SK-N-SH (cell line): ENCODE results near the gene ZBTB4. TPM values are rescaled to one million over a fixed set of nuclear protein-coding genes. Genes with fewer than 3 reads are reported as not detected.
A peak's percentile ranks its signal among the peaks of the same experiment; 100 is the strongest.

Source experiments
- CTCF ChIA-PET: fragments of 300-600, 350-600 bp; formaldehyde crosslinking; extraction: SDS; loops from one replicate; lab custom pipeline; 2021; lab: Yijun Ruan, JAX
- POLR2A ChIA-PET: fragments of 350-600 bp; sonication (Branson Sonifier 250); formaldehyde crosslinking; extraction: SDS; loops from one replicate; lab custom pipeline; 2020; ENCODE audit warnings: antibody characterized with exemption, inconsistent platforms; lab: Yijun Ruan, JAX
- DNase-seq: peaks from one replicate; pipeline ENCODE4 v3.0.0; 2012
- H2AFZ ChIP-seq: fragments of 200-600 bp; sonication (generic); 2 replicates; pipeline ENCODE4 v1.8.1; 2016; ENCODE audit warnings: antibody characterized with exemption, mild to moderate bottlenecking, low read depth
- H3F3A ChIP-seq: fragments of 200-600 bp; sonication (generic); replicated peaks from 2 replicates; pipeline ENCODE3; 2016; ENCODE audit warnings: antibody characterized with exemption, mild to moderate bottlenecking; ENCODE audit not compliant: insufficient read depth
- H3K27ac ChIP-seq, 2 experiments: fragments of 200-500 bp in 1 of 2; fragments of 200-600 bp in 1 of 2; sonication (Bioruptor generic) in 1 of 2; sonication (generic), shearing (Covaris generic) in 1 of 2; 2 replicates each; pipeline versions ENCODE4 v1.5.1 to v1.6.1; 2014 to 2016; ENCODE audit warnings: low read depth in 2 of 2, inconsistent platforms in 1 of 2, low read length in 1 of 2, mild to moderate bottlenecking in 1 of 2, mixed read lengths in 1 of 2
- H3K27me3 ChIP-seq: fragments of 200-600 bp; sonication (generic), shearing (Covaris generic); 2 replicates; pipeline ENCODE4 v1.6.1; 2016; ENCODE audit warnings: mixed run types; ENCODE audit not compliant: insufficient read depth
- H3K36me3 ChIP-seq, 2 experiments: fragments of 200-500 bp in 1 of 2; fragments of 200-600 bp in 1 of 2; sonication (Bioruptor generic) in 1 of 2; sonication (generic) in 1 of 2; replicated peaks in 1 of 2; 2 replicates each; pipeline versions ENCODE3 to v1.5.1; 2014 to 2016; ENCODE audit warnings: low read length in 1 of 2, mild to moderate bottlenecking in 1 of 2; ENCODE audit not compliant: insufficient read depth in 2 of 2, control insufficient read depth in 1 of 2
- H3K4me1 ChIP-seq, 2 experiments: fragments of 200-500 bp in 1 of 2; fragments of 200-600 bp in 1 of 2; sonication (Bioruptor generic) in 1 of 2; sonication (generic), shearing (Covaris generic) in 1 of 2; 2 replicates each; pipeline versions ENCODE4 v1.5.1 to v1.6.1; 2014 to 2016; ENCODE audit warnings: low read depth in 1 of 2, low read length in 1 of 2, mixed run types in 1 of 2; ENCODE audit not compliant: insufficient read depth in 2 of 2, control insufficient read depth in 1 of 2
- H3K4me2 ChIP-seq: fragments of 200-600 bp; sonication (generic), shearing (Covaris generic); 2 replicates; pipeline ENCODE4 v1.6.1; 2017; ENCODE audit warnings: mixed run types
- H3K4me3 ChIP-seq, 2 experiments: fragments of 200-500 bp in 1 of 2; fragments of 200-600 bp in 1 of 2; sonication (Bioruptor generic) in 1 of 2; sonication (generic), shearing (Covaris generic) in 1 of 2; 2 replicates each; pipeline versions ENCODE4 v1.5.1 to v1.8.1; 2014 to 2016; ENCODE audit warnings: low read depth in 2 of 2, inconsistent platforms in 1 of 2, low read length in 1 of 2, mild to moderate bottlenecking in 1 of 2, mixed read lengths in 1 of 2, moderate library complexity in 1 of 2
- H3K79me2 ChIP-seq: fragments of 200-600 bp; sonication (generic); 2 replicates; pipeline ENCODE4 v1.8.1; 2017; ENCODE audit warnings: mild to moderate bottlenecking; ENCODE audit not compliant: insufficient read depth
- H3K9ac ChIP-seq: fragments of 200-600 bp; sonication (generic); 2 replicates; pipeline ENCODE4 v1.6.1; 2017; ENCODE audit warnings: mixed run types
- H3K9me2 ChIP-seq: fragments of 200-600 bp; sonication (generic); 2 replicates; pipeline ENCODE4 v1.6.1; 2017; ENCODE audit warnings: mixed run types
- H3K9me3 ChIP-seq: fragments of 200-600 bp; sonication (generic); 2 replicates; pipeline ENCODE4 v1.6.1; 2017; ENCODE audit warnings: mixed run types, mild to moderate bottlenecking, moderate library complexity
- H4K20me1 ChIP-seq: fragments of 200-600 bp; sonication (generic); 2 replicates; pipeline ENCODE4 v1.6.1; 2017; ENCODE audit warnings: mild to moderate bottlenecking, mixed run types; ENCODE audit not compliant: insufficient read depth
- CHD2 ChIP-seq: fragments of 150-350 bp; IDR thresholded peaks from 2 replicates; pipeline ENCODE4 v1.6.1; 2018; ENCODE audit warnings: low read length; ENCODE audit not compliant: partially characterized antibody
- EP300 ChIP-seq, 2 experiments: IDR thresholded peaks; 2 replicates each; pipeline versions ENCODE4 v1.4.0 to v1.6.1; 2012; ENCODE audit warnings: borderline replicate concordance in 1 of 2, low read depth in 1 of 2, low read length in 1 of 2
- EZH2phosphoT487 ChIP-seq: fragments of 200-600 bp; sonication (generic); IDR thresholded peaks from 2 replicates; pipeline ENCODE4 v1.6.1; 2017; ENCODE audit warnings: low read depth, mixed run types, mild to moderate bottlenecking, antibody characterized with exemption, moderate library complexity, borderline replicate concordance
- FOSL2 ChIP-seq: IDR thresholded peaks from 2 replicates; pipeline ENCODE4 v1.4.0; 2012; ENCODE audit warnings: low read depth, mild to moderate bottlenecking, moderate library complexity, borderline replicate concordance
- FOXJ3 ChIP-seq: sonication (generic); formaldehyde crosslinking; IDR thresholded peaks from 2 replicates; pipeline ENCODE4 v1.5.1; 2020; ENCODE audit warnings: mild to moderate bottlenecking, missing genetic modification reagents
- FOXM1 ChIP-seq: IDR thresholded peaks from 2 replicates; pipeline ENCODE4 v1.4.0; 2012; ENCODE audit warnings: low read depth, mild to moderate bottlenecking
- GABPA ChIP-seq: IDR thresholded peaks from 2 replicates; pipeline ENCODE4 v1.4.0; 2012; ENCODE audit warnings: low read depth, mild to moderate bottlenecking
- GATA2 ChIP-seq: sonication (generic); formaldehyde crosslinking; IDR thresholded peaks from 2 replicates; pipeline ENCODE4 v1.5.0; 2020; ENCODE audit warnings: mild to moderate bottlenecking, missing genetic modification reagents
- MEF2A ChIP-seq: IDR thresholded peaks from 2 replicates; pipeline ENCODE4 v1.4.0; 2012; ENCODE audit warnings: low read depth, borderline replicate concordance
- MXI1 ChIP-seq: IDR thresholded peaks from 2 replicates; pipeline ENCODE4 v1.6.1; 2012; ENCODE audit warnings: mild to moderate bottlenecking, low read depth, low read length, improper control_type of control experiment
- NFIC ChIP-seq: IDR thresholded peaks from 2 replicates; pipeline ENCODE4 v1.4.0; 2012; ENCODE audit warnings: borderline replicate concordance
- NRF1 ChIP-seq: IDR thresholded peaks from 2 replicates; pipeline ENCODE4 v1.6.1; 2012; ENCODE audit warnings: low read depth, mild to moderate bottlenecking, low read length
- POLR2AphosphoS5 ChIP-seq: IDR thresholded peaks from 2 replicates; pipeline ENCODE4 v1.6.1; 2012; ENCODE audit warnings: low read depth, low read length
- RFX5 ChIP-seq: IDR thresholded peaks from 2 replicates; pipeline ENCODE4 v1.6.1; 2012; ENCODE audit warnings: mild to moderate bottlenecking, improper control_type of control experiment, low read length
- SMC3 ChIP-seq: IDR thresholded peaks from 2 replicates; pipeline ENCODE4 v1.6.1; 2012; ENCODE audit warnings: low read depth, low read length, improper control_type of control experiment
- TAF1 ChIP-seq: IDR thresholded peaks from 2 replicates; pipeline ENCODE4 v1.6.1; 2012; ENCODE audit warnings: low read depth, mild to moderate bottlenecking, low read length, moderate library complexity, borderline replicate concordance
- TCF12 ChIP-seq: IDR thresholded peaks from 2 replicates; pipeline ENCODE4 v1.4.0; 2012
- TEAD4 ChIP-seq: IDR thresholded peaks from 2 replicates; pipeline ENCODE4 v1.4.0; 2012; ENCODE audit warnings: mild to moderate bottlenecking, borderline replicate concordance; ENCODE audit not compliant: insufficient read depth
- YY1 ChIP-seq: IDR thresholded peaks from 2 replicates; pipeline ENCODE4 v1.4.0; 2012; ENCODE audit warnings: low read depth, mild to moderate bottlenecking
- WGBS: methylation state at CpG from one replicate; pipeline ENCODE4 v1.1.6; 2017; ENCODE audit warnings: low lambda C conversion rate; 5-methylcytosine and 5-hydroxymethylcytosine counted together
- polyA plus RNA-seq, 3 experiments: library from polyadenylated mRNA; depleted of rRNA; stranded (reverse); fragments of >200 nt; gene quantifications; 2 replicates each; pipeline ENCODE4 v1.2.3, GENCODE V29; 2012
- TF ChIP-seq, protein P1 (sequence below): fragments of 150-350 bp; IDR thresholded peaks from 2 replicates; pipeline ENCODE4 v1.6.1; 2016; ENCODE audit warnings: mild to moderate bottlenecking, low read depth, low read length
- TF ChIP-seq, protein P2 (sequence below): IDR thresholded peaks from 2 replicates; pipeline ENCODE4 v1.4.0; 2012; ENCODE audit warnings: low read depth
- TF ChIP-seq, protein P3 (sequence below): IDR thresholded peaks from 2 replicates; pipeline ENCODE4; 2012
- TF ChIP-seq, protein P4 (sequence below): IDR thresholded peaks from 2 replicates; pipeline ENCODE4 v1.4.0; 2012; ENCODE audit warnings: low read depth, borderline replicate concordance

The ZBTB4 gene
- polyA plus RNA-seq, 1 of the 3 experiments (the other 2 are of a cell fraction), result 12.8 TPM

DNA sequence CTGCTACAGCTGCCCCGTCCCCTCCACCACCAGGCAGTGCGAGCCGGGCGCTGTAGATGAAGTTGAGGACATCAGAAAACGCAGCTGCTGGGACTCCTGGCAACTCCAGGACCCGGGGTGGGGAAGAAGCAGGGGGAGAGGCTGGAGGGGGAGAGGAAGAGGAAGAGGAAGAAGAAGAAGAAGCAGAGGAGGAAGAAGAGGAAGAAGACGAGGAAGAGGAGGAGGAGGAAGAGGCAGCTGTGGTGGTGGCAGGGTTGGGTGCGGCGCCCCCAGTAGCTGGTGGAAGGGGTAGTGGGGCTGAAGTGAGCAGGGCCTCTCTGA lies 13.2 kb downstream of the ZBTB4 start:
- H3K9me3 ChIP-seq, result no peaks in the 10 kb centered on the region
- H3K27me3 ChIP-seq, result no peaks in the 10 kb centered on the region
- H3K9ac ChIP-seq, result no peak overlapping the region
- no peak overlapping the region for H3K4me2 ChIP-seq
- DNase-seq, result no peak
- peaks cover 4 to 26% of the 10 kb centered on the region in 2 experiments for H3K36me3 ChIP-seq
- ChIA-PET CTCF (interaction anchor here (1.2 to 1.5 kb wide), 2 partner anchors 94 to 111 kb away, joined by 3 to 4 read pairs; no protein-coding TSS in a partner anchor), POLR2A (no interaction called here)
- H3F3A ChIP-seq, result peaks cover 7% of the 10 kb centered on the region
- H3K4me3 ChIP-seq, result no peak overlapping the region
- 0 out of 4 replicates have a peak overlapping the region, but pooled peaks of 1 of the 2 experiments have one; percentile 22 for H3K27ac ChIP-seq
- no peak overlapping the region for H2AFZ ChIP-seq
- peaks cover 52% of the 10 kb centered on the region for H3K79me2 ChIP-seq
- no peaks in the 10 kb centered on the region for H3K9me2 ChIP-seq
- H3K4me1 ChIP-seq, result peaks cover 4 to 12% of the 10 kb centered on the region in 2 experiments; a peak in 1 of 4 replicates
- 0 out of 2 replicates have a peak, but pooled peaks cover 7% of the 10 kb centered on the region for H4K20me1 ChIP-seq
- TF ChIP-seq YY1, result no peak
- TF ChIP-seq MXI1, result no peak
- TF ChIP-seq TAF1, result no peak
- TF ChIP-seq TEAD4, result no peak
- TF ChIP-seq EP300 (IDR thresholded peaks at IDR 0.05; ENCODE audit: borderline replicate concordance in 1 of 2, low read depth in 1 of 2, low read length in 1 of 2), result no peak
- TF ChIP-seq, protein P1, sequence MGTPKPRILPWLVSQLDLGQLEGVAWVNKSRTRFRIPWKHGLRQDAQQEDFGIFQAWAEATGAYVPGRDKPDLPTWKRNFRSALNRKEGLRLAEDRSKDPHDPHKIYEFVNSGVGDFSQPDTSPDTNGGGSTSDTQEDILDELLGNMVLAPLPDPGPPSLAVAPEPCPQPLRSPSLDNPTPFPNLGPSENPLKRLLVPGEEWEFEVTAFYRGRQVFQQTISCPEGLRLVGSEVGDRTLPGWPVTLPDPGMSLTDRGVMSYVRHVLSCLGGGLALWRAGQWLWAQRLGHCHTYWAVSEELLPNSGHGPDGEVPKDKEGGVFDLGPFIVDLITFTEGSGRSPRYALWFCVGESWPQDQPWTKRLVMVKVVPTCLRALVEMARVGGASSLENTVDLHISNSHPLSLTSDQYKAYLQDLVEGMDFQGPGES, result no peak
- TF ChIP-seq, protein P2, sequence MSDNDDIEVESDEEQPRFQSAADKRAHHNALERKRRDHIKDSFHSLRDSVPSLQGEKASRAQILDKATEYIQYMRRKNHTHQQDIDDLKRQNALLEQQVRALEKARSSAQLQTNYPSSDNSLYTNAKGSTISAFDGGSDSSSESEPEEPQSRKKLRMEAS, result no peak
- TF ChIP-seq TCF12, result no peak
- TF ChIP-seq, protein P3, sequence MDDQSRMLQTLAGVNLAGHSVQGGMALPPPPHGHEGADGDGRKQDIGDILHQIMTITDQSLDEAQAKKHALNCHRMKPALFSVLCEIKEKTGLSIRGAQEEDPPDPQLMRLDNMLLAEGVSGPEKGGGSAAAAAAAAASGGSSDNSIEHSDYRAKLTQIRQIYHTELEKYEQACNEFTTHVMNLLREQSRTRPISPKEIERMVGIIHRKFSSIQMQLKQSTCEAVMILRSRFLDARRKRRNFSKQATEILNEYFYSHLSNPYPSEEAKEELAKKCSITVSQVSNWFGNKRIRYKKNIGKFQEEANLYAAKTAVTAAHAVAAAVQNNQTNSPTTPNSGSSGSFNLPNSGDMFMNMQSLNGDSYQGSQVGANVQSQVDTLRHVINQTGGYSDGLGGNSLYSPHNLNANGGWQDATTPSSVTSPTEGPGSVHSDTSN, result no peak
- no peak for TF ChIP-seq SMC3
- no peak for TF ChIP-seq FOXJ3 (CRISPR knock-in tag)
- TF ChIP-seq FOSL2, result no peak
- 94% methylated on average over 9 of the region's 9 CpGs for WGBS

DNA sequence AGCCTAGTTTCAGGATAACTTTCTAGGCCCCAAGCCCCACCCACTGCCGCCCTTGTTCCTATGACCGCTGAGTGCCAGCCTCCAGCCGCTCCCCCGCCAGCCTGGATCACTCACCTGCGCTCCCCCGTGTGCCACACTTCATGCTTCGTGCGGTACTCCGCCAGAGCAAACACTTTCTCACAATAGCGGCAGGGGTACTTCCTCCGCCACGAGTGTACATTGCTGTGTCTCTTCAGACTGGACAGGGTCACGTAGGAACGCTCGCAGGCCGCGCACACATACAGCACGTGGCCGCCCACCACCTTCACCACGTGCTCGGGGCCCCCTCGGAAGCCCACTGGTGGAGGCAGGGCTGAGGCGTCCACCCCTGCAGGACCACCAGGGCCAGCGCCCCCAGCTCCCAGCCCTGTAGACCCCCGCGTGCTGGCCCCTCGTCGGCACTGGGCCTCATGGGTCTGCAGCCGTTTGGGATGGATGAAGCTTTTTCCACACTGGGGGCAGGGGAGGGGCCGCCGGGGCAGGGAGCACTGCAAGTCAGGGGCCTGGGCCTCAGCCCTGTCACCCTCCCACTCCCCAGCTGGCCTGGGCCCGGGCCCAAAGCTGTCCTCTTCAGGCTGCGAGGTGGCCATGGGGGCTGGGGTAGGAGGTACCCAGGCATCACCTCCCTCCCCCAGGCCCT lies 13.7 kb downstream of the ZBTB4 start:
- H3K27ac ChIP-seq, result no peak overlapping the region

More for the DNA sequence above, 13.7 kb downstream of the ZBTB4 start:
- peaks cover 46% of the 10 kb centered on the region for H3K79me2 ChIP-seq
- no peaks in the 10 kb centered on the region for H3K9me2 ChIP-seq
- H3K27me3 ChIP-seq, result no peaks in the 10 kb centered on the region
- WGBS, result 95% methylated on average over 31 of the region's 33 CpGs
- POLR2A ChIA-PET, result no interaction called here
- DNase-seq, result no peak
- no peaks in the 10 kb centered on the region for H3K9me3 ChIP-seq
- peaks cover 4 to 26% of the 10 kb centered on the region in 2 experiments for H3K36me3 ChIP-seq
- H3K4me1 ChIP-seq, result peaks cover 4 to 12% of the 10 kb centered on the region in 2 experiments; a peak in 1 of 4 replicates
- TF ChIP-seq RFX5, result no peak
- no peak for TF ChIP-seq POLR2AphosphoS5
- TF ChIP-seq NFIC, result no peak
- no peak for TF ChIP-seq GABPA
- TF ChIP-seq GATA2, result no peak
- no peak for TF ChIP-seq MEF2A
- TF ChIP-seq CHD2, result no peak
- TF ChIP-seq, protein P4, sequence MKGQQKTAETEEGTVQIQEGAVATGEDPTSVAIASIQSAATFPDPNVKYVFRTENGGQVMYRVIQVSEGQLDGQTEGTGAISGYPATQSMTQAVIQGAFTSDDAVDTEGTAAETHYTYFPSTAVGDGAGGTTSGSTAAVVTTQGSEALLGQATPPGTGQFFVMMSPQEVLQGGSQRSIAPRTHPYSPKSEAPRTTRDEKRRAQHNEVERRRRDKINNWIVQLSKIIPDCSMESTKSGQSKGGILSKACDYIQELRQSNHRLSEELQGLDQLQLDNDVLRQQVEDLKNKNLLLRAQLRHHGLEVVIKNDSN, result no peak
- TF ChIP-seq NRF1, result no peak
- TF ChIP-seq FOXM1, result no peak
- TF ChIP-seq EZH2phosphoT487, result no peak
- TF ChIP-seq, all 33 proteins: peak for 0
- Histone ChIP-seq H3K4me3 (no peak overlapping the region), H3K9ac (no peak overlapping the region), H3F3A (peaks cover 7% of the 10 kb centered on the region), H2AFZ (no peak overlapping the region), H4K20me1 (0 out of 2 replicates have a peak, but pooled peaks cover 7% of the 10 kb centered on the region), H3K4me2 (no peak overlapping the region)
- CTCF ChIA-PET, result interaction anchor here (1.5 kb wide), 1 partner anchor 95 kb away, joined by 3 read pairs; no protein-coding TSS in a partner anchor
